AG20443 (cell line): ENCODE data around the gene POLDIP3.
A peak's percentile ranks its signal among the peaks of the same experiment; 100 is the strongest.

Experiments
- DNase-seq: peaks from one replicate; pipeline ENCODE4 v3.0.0; 2012; ENCODE audit warnings: low spot score, mixed read lengths

POLDIP3 gene

DNA sequence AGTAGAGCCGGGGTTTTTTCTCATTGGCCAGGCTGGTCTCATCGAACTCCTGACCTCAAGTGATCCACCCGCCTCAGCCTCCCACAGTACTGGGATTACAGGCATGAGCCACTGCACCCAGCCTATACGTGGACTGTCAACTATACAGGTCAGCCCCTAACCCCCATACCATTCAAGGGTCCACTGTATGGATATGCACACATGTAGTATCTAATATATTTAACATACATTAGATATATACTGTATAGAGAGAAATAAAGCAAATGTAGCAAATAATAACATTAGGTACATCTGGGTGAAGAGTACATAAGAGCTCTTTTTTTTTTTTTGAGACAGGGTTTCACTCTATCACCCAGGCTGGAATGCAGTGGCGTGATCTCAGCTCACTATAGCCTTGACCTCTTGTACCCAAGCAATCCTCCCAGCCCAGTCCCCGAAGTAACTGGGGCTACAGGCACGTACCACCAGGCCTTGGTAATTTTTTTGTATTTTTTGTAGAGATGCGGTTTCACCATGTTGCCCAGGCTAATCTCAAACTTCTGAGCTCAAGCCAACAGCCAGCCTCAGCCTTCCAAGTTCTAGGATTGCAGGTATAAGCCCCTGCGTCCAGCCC is 27.2 kb upstream of the POLDIP3 start:
- DNase-seq, result no peak

DNA sequence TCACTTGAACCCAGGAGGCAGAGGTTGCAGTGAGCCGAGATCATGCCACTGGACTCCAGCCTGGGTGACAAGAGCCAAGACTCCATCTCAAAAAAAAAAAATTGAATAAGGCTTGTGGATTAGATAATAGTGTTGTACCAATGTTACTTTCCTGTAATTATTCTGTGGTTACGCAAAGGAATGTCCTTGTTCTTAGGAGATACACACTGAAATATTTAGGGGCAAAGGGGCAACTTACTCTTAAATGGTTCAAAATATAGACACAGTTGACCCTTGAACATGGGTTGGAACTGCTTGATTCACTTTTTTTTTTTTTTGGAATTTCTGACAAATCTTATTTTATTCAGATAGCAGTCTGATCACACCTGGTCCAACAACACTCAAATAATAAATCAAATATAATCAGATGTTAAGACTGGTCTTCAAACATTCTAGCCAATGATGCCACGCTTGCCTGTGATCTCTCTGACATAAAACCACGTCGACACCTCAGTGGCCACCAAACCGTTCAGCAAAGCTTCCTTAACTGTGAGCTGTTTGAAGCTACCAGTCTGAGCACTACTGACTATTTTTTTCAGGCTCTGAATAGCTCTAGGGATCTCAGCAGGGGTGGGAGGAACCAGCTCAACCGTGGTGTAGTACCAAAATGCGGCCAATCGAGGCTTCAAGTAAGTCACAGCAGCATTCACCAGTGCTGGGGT is 25.0 kb upstream of the POLDIP3 start:
- DNase-seq, result no peak

DNA sequence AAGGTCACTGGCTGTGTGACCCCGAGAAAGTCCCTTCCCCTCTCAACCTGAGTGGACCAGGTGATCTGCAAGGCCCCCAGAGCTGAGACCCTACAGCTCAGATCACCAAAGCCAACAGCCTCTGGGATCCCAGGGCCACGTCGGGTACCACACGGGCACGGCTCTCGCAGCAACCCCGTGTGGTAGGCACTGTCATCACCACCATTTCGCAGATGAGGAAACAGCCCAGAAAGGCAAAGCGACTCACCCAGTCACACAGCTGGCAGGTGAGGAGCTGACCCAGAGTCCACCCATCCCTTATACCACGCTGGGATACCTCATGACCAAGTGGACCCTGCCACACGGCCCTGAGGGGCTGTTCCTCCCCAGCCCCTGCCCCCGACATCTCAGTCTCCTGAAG is 22.9 kb upstream of the POLDIP3 start:
- no peak for DNase-seq

DNA sequence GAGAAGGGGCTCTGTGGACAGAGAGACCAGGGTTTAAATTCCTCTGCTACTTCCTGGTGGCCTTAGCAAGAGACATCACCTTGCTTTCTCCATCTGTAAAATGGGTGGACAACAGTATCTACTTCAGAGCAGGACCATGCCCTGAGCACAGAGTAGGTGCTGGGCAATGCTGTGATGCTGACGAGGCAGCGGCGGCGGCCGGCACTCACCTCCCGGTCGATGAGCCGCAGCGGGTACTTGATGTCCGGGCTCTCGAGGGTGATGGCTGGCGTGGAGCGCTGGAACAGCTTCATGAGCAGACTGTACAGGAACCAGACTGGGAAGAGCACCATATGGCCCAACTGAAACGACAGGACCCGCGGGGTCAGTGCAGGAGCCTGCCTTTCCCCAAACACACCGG is 21.8 kb upstream of the POLDIP3 start:
- no peak for DNase-seq

DNA sequence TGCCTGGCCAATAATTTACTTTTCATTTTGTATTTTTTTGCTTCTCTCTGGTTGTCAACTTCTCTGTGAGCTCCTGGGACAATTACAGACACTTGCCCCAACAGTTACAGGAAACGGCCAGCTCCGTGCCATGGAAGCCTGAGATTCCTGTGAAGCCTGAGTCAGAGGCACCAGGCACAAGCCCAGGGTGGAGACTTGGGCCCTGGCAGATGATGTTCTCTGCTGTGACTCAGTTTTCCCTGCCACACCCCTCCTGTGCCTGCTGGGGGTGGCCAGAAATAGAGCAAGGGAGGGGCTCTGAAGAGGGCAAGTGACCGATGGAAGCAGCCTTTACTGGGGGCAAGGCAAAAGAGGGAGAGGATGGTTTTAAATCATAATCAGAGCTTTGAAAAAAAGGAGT is 20.8 kb upstream of the POLDIP3 start:
- DNase-seq, result peak; percentile 95

DNA sequence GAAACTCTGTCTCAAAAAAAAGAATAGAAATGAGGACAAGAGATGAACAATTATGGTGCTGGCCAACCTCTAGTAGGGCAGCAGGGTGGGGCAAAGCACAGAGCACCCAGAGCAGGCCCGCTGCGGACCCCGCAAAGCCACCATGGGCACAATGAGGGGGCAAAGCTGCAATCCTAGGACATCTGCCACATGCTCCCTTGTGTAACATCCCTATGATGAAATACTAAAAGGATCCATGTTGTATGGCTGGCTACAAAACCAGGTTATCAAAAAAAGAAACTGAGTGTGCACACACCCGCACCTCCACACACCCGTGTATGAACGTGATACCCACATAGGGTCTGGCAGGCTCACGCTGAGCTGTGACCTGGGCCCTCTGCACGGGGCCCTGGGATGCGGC is 18.3 kb upstream of the POLDIP3 start:
- DNase-seq, result no peak

DNA sequence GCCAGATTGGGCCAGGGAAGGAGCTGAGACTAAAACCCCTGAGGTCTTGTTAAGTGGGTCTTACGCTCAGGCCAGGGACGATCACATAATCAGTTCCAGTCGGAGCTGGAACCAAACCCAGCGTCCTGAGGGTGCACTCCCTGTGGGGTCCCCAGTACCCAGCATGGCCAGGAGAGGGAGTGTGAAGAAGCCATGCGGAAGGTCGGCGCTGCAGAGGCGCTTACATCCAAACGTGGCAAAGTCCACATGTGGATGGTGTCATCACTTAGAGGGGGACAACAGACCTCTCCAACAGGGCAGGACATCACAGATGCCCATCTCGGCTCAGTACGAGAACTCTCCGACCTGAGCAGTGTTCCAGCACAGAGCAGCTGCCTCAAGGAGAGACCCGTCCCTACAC is 17.4 kb upstream of the POLDIP3 start:
- DNase-seq, result peak; percentile 38

DNA sequence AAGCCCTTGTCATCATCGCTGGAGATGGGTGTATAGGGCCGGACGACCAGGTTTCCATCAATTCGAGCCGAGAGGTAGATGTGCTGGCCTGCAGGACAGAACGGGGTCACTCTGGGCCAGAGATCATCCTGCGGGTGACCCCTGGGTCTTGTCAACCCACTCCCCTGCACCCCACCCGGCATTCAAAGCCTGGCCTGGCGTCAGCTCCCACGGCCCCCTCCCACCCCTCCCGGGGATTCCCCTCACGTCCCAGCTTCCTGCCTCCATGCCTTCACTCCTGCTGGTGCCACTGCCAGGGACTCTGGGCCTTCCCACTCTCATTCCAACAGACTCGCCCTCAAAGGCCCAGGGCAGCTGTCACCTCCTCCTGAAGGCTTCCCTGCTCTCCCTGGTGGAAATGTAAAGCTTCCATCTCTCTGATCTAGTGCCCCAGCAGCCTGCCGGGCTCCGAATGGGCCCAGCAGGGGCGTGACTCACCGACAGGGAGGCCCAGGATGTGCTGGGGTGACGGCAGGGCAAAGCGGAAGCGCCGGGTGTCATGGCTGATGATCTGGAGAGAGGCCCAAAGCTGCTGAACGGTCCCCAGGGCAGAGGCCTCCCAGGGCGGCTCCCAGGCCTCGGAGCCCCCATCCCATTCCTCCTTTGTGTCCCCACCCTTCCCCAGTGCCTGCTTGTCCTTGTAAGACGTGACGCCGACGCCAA is 16.4 kb upstream of the POLDIP3 start:
- no peak for DNase-seq

DNA sequence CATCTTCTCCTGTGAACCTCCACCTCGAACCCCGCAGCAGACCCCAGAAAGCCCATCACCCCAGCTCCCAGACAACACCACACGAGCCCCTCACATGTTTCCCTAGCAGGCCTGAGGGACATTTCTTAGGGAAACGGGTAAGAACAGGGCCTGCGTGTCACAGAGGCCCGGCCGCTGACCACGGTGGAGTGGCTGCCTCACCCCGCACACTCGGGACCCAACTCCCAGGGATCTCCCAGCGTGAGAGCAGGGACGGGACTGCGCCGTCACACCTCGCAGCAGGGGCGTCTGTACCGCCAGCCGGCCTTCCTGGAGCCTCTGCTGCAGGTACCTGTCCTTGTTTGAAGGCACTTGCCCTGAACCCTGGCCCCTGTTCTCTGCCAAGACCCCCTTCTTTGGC is 15.5 kb upstream of the POLDIP3 start:
- no peak for DNase-seq

DNA sequence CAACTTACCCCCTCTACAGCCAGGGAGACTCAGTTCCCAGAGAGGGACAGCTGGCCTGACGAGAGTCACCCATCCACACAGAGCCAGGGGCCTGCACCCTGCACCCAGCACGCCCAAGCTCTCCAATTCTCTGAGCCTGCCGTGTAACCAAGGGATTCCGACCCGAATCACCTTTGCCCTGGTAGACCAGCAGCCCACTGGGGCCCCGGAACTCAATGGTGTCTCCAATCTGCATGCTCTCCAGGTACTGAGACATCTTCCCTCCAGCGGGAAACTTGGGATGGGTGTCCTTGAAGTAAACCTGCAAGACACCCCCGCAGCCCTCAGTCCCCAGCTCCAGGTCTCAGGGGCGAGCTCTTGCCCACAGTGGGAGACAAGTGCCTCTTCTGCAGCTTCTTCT is 13.3 kb upstream of the POLDIP3 start:
- DNase-seq, result no peak

DNA sequence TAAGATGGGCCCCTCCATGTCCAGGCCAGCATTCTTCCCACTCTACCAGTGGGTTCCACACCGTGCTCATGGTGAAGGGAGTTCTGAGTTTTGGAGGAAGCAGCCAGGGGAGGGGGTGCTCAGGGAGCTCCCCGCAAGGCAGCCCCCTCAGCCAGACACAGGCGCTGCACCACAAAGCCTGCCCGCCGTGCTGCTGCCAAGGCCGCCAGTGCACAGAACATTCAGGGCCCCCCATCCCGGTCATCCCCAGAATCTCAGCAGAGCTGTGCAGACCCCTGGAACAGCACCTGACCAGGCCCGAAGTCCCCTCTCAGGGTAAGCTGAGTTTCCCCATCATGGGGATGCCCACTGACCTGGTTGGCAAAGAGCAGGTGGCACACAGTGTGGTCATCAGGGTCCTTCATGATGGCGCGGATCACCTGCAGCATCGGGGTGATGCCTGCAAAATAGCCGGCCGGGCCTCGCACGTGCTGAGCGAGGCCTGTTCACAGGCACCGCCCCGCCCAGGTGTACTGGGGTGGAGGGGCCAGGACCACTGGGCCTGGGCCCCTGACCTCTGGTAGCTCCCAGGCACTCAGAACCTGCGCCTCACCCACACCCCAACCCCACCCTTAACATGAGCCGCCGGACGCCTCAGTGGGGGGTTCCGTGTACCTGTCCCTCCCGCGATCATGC is 12.4 kb upstream of the POLDIP3 start:
- no peak for DNase-seq

DNA sequence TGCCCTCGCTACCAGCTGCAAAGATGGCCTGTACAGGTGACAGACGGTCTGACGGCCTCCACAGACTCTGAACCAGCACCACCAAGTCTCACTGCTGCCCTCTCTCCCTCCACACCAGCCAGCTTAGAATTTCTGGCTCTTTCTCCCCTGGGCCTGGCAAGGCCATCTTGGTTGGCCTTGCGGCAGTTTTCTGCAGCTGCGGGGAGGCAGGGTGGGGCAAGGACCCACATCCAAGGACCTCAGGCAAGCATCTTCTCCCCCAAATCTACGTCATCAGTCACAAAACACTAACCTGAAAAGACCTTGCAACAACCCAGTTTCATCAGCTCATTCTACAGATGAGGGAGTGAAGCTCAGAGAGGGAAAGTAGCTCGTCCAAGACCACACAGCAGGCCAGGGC is 11.7 kb upstream of the POLDIP3 start:
- no peak for DNase-seq

DNA sequence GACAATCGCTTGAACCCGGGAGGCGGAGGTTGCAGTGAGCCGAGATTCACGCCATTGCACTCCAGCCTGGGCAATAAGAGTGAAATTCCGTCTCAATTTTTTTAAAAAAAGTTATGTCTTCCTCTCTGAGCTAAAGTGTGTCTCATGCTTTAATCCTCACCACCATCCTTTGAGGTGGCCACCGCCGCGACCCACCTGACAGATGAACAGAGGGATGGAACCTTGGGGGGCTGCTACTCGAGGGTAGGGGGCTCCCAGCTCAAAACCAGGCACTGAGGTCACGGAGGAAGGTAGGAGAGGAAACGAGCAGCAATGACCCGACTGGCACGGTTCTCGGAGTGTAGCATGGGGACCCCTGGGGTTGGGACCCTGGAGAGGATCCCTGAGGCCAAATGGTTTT is 10.7 kb upstream of the POLDIP3 start:
- DNase-seq, result no peak

DNA sequence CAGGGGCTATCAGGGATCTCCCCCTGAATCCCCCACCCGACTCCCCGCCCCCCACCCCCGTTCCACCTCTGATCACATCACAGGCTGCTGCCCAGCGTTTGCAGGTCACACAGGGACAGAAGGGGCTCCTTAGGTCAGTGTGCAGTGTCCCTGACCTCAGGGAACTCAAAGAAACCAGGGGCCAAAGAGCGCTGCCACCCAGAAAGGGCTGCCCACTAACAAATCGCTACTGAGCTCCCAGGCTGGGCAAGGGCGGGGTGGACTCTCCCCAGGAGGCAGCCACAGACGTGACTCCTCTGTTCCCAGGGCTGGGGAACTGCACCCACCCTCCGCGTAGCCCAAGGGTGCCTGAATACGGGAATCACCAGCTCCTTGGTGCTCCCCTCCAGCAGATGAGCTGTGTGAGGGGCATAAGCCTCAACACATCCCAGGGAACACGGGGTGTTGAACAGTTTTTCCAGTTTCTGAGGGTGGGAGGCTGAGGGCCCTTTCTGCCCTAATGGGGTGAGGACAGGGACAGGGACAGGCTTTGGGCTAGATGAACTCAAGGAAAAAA is 9.9 kb upstream of the POLDIP3 start:
- no peak for DNase-seq

DNA sequence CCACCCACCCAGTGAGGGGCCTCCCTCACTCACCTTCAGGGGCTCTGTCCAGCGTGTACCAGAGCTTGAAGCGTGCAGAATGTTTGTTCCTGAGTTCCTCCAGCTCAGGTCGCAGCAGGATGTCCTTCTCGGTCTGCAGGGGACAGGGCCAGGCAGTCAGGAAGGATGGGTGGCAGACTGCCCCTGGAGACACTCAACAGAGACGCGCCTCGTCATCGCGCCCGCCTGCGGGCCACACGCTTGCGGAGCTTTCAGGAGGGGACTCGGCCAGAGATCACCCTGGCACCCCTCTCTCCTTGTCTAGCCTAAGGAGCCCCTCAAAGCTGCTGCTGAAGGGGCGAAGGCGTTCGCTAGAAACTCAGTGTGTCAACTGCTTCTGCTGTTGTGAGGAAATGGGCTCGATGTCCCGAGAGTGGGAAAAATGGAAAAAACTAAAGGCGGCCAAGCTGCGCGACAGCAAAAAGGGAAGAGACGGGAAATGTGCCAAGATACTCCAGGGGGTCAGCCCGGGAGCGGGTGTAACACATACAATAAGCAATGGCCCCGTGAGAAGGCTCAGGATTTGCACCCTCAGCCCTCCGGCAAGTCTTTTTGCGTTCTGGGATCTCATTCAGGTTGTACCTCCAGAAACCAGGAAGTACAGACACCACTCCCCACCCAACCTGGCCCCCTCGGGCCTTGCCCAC is 9.2 kb upstream of the POLDIP3 start:
- no peak for DNase-seq

DNA sequence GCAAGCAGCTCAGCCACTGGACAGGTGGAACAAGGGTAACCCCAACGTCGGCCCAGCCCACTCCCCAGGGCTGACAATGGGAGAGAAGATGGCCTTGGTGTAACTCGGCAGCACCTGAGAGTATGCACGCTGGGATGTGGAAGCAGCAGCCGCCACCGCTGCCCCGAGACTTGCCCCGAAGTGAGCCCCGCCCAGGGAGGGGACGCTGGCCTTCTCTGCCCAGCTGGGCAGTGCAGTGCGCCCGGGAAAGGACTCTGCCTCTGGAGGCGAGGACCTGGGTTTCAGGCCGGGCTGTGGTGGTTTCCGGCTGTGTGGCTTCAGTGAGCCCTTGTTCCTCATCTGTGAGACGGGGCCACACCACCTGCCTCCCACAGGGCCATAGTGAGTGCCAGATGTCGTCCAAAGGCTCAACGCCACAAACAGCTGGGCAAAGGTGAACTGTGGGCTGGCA is 8.6 kb upstream of the POLDIP3 start:
- no peak for DNase-seq

DNA sequence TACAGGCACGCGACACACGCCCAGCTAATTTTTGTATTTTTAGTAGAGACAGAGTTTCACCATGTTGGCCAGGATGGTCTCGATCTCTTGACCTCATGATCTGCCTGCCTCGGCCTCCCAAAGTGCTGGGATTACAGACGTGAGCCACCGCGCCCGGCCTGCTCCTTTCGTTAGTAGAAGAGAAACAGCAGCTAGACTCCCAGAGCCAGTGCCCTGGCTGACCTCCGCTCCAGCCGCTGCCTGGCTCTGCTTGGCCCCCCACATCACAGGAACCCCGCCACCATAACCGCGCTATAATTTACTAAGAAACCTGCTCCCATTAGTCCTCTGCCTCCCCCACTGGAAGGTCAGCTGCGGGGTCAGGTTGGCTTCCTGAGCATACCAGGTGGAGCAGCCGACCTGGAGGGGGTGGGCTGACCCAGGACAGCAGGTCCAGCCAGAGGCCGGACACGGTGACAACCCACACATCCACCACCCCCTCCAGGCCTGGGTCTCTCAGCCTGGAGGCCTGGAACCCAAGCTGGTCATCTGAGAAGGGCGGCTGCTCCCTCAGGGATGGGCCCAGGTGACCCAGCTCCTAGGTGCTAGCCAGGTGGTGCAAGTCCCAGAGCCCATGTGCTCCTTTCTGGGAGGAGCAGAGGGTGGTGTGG is 7.5 kb upstream of the POLDIP3 start:
- no peak for DNase-seq

DNA sequence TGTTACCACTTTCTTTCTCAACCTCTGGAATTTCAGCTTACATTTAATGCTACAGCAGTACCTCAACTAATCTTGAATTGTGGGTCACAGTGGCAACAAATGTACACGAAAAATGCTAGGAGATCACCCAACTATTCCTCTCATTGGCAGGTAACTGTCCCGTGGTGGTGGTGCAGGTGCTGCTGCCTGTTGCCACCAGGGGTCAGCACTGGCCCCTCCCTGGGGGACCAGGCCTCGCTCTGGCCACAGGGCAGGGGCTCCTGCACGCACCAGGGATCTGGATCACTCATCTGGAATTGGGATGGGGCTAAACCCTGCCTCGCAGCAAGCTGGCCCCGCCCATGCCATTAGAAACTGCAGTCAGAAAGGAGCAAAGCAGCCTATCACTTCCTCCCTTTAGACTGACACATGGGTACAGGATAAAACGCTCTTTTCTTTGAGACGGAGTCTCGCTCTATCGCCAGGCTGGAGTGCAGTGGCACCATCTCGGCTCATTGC is 6.9 kb upstream of the POLDIP3 start:
- peak; percentile 93 for DNase-seq

DNA sequence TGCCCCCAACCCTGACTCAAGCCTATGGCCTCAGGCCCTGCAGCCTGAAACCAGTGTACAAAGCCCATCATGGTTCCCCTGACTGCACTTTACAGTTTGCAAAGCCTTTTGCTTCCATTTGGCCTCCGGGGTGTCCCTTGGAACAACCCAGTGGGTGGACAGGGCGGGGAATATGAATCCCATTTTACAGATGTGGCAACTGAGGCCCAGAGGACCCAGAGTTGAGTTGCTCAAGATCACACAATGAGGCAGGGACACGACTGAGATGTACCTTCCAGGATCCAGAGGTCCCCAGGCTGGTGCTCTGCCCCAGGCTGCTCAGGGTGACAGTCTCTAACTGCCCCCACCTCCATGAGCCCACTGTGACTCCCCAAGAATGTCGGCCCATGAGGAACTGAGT is 5.4 kb upstream of the POLDIP3 start:
- no peak for DNase-seq

DNA sequence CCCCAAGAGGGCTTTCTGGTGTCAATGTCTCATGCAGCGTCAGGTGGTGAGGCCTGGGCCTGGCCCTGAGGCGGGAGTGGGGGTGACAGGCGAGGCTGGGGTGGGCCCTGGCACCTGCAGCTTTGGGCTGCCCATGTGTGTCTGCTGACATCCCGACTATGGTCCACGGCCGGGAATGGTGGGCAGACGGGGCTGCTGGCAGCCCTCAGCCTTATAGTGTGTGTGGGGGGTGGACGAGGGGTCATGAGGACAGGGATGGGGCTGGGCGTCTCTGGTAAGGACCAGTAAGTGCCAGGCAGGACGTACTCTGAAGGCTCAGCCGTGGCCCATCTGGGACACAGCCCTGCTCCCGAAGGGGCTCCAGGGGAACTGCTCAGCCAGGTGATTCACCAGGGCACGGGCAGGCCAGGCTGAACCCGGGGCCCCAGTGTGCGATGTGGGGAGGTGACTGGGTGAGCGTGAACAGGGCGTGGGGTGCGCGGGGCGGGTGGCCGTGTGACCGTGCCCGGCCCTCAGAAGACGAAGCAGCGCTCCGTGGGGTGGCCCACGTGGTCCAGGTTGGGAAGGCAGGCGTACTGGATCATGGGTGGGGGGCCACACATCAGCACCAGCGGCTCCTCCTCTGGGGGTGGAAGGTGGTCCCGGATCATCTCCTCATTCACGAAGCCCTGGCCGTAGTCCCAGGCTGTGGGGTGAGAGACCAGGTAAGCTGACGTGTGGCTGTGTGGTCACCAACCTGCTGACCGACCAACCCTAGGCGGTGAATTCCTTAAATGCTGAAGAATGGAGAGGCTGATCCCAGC is 4.8 kb upstream of the POLDIP3 start:
- DNase-seq, result no peak
